HL-60 (cell line): Measurements from ENCODE around the gene NSUN6.

Experiments
- GABPA ChIP-seq: IDR thresholded peaks from 2 replicates; pipeline ENCODE4 v1.6.1; 2012; ENCODE audit warnings: low read depth
- TF ChIP-seq, protein P1 (sequence below): IDR thresholded peaks from one replicate; pipeline ENCODE4 v1.5.1; 2011; ENCODE audit warnings: low read length, control low read depth, inconsistent platforms; ENCODE audit not compliant: insufficient read depth

DNA sequence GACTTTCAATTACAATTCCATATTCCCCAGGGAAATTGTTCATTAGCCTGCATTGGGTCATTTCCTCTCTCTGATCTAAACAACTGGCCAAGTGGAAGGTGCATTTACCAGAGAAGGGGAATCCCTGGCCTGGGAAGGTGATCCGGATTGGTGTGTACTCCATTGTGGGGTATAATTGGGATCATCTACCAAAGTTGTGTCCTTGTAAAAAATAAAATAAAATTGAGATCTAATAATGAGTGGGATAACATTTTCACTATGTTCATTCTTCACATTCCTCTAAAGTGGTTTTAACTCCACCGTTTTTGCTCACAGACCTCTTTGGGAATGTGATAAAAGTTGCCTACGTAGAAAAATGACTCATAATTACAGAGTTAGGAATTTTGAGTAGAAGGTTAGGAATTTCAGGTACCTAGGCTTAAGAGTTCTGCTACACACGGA lies 30.6 kb upstream of the NSUN6 start:
- TF ChIP-seq, protein P1, sequence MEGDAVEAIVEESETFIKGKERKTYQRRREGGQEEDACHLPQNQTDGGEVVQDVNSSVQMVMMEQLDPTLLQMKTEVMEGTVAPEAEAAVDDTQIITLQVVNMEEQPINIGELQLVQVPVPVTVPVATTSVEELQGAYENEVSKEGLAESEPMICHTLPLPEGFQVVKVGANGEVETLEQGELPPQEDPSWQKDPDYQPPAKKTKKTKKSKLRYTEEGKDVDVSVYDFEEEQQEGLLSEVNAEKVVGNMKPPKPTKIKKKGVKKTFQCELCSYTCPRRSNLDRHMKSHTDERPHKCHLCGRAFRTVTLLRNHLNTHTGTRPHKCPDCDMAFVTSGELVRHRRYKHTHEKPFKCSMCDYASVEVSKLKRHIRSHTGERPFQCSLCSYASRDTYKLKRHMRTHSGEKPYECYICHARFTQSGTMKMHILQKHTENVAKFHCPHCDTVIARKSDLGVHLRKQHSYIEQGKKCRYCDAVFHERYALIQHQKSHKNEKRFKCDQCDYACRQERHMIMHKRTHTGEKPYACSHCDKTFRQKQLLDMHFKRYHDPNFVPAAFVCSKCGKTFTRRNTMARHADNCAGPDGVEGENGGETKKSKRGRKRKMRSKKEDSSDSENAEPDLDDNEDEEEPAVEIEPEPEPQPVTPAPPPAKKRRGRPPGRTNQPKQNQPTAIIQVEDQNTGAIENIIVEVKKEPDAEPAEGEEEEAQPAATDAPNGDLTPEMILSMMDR: no peak
- TF ChIP-seq GABPA: no peak
